CD4-positive, alpha-beta T cell treated with Interleukin-15 for 1 hour (primary cell): ENCODE results near the gene TRIAP1.
"Not testable (repeated sequence)": the region's sequence is repeated elsewhere in the genome, so short reads cannot be mapped to it uniquely, and the experiment has no call there.

Source experiments
- DNase-seq: peaks from one replicate; pipeline ENCODE4 v3.0.0-alpha.2; 2020

Gene TRIAP1

GRCh38 chr12:120468325-120468820 lies 22.2 kb upstream of the TRIAP1 start:
- peak; percentile 26 for DNase-seq

GRCh38 chr12:120467439-120467838 lies 21.3 kb upstream of the TRIAP1 start:
- DNase-seq: no peak

- DNase-seq: peak; percentile 47
These were observed 20.6 kb upstream of the TRIAP1 start for GRCh38 chr12:120466560-120467315.

- DNase-seq: no peak
These were observed 19.6 kb upstream of the TRIAP1 start for GRCh38 chr12:120465756-120466155.

- DNase-seq: no peak
These were observed 17.5 kb upstream of the TRIAP1 start for GRCh38 chr12:120463712-120464111.

- DNase-seq: no peak
These were observed 16.0 kb upstream of the TRIAP1 start for GRCh38 chr12:120462099-120462640.

- DNase-seq: no peak
These were observed 14.0 kb upstream of the TRIAP1 start for GRCh38 chr12:120460157-120460556.

- no peak for DNase-seq
These were observed 10.9 kb upstream of the TRIAP1 start for GRCh38 chr12:120457133-120457532.

GRCh38 chr12:120455302-120455701 lies 9.1 kb upstream of the TRIAP1 start:
- no peak for DNase-seq

- DNase-seq: peak; percentile 37
These were observed 7.8 kb upstream of the TRIAP1 start for GRCh38 chr12:120453977-120454376.

- no peak for DNase-seq
These were observed 7.0 kb upstream of the TRIAP1 start for GRCh38 chr12:120453060-120453750.

GRCh38 chr12:120452524-120452923 lies 6.3 kb upstream of the TRIAP1 start:
- DNase-seq: not testable (repeated sequence)

GRCh38 chr12:120447992-120448391 lies 1.8 kb upstream of the TRIAP1 start:
- no peak for DNase-seq

GRCh38 chr12:120446844-120447178 lies 627 bp upstream of the TRIAP1 start:
- not testable (repeated sequence) for DNase-seq

- DNase-seq: no peak
These were observed 1.5 kb downstream of the TRIAP1 start for GRCh38 chr12:120444676-120445075.

- DNase-seq: peak; percentile 82
These were observed 6.4 kb downstream of the TRIAP1 start for GRCh38 chr12:120439646-120440247.

GRCh38 chr12:120438495-120439198 lies 7.5 kb downstream of the TRIAP1 start:
- no peak for DNase-seq

- DNase-seq: peak; percentile 99
These were observed 8.3 kb downstream of the TRIAP1 start, which contains the start of gene COX6A1 for GRCh38 chr12:120437735-120438494. COX6A1 (plus strand) TSS chr12:120438113; CDS start chr12:120438127, 14 bp downstream.

GRCh38 chr12:120432772-120433525 lies 13.2 kb downstream of the TRIAP1 start:
- DNase-seq: no peak

- no peak for DNase-seq
These were observed 16.8 kb downstream of the TRIAP1 start for GRCh38 chr12:120429368-120429767.

GRCh38 chr12:120428597-120429229 lies 17.5 kb downstream of the TRIAP1 start:
- no peak for DNase-seq
